Smooth muscle cell (in vitro differentiated cells): ENCODE data around the gene MRO. TPM values are rescaled to one million over a fixed set of nuclear protein-coding genes. Genes with fewer than 3 reads are reported as not detected.
"Not testable (repeated sequence)": the region's sequence is repeated elsewhere in the genome, so short reads cannot be mapped to it uniquely, and the experiment has no call there.

Experiments
- DNase-seq: peaks from one replicate; lab custom pipeline; 2025; ENCODE audit not compliant: unreplicated experiment; lab: John Stamatoyannopoulos, UW
- H2AFZ ChIP-seq: fragments of 200-600 bp; sonication (generic); 2 replicates; pipeline ENCODE4 v1.6.0; 2016; ENCODE audit warnings: antibody characterized with exemption, low read depth, mild to moderate bottlenecking
- H3F3A ChIP-seq: fragments of 200-600 bp; sonication (generic); 2 replicates; pipeline ENCODE4 v1.6.0; 2017; ENCODE audit warnings: antibody characterized with exemption, low read depth
- H3K27ac ChIP-seq: fragments of 200-600 bp; sonication (generic); 2 replicates; pipeline ENCODE4 v1.5.1; 2016; ENCODE audit warnings: low read depth, mild to moderate bottlenecking
- H3K27me3 ChIP-seq: fragments of 200-600 bp; sonication (generic); 2 replicates; pipeline ENCODE4 v1.6.1; 2016; ENCODE audit warnings: low read depth, mild to moderate bottlenecking
- H3K36me3 ChIP-seq: fragments of 200-600 bp; sonication (generic); 2 replicates; pipeline ENCODE4 v1.5.1; 2016; ENCODE audit warnings: low read depth
- H3K4me1 ChIP-seq: fragments of 200-600 bp; sonication (generic); 2 replicates; pipeline ENCODE4 v1.5.1; 2016; ENCODE audit warnings: low read depth
- H3K4me2 ChIP-seq: fragments of 200-600 bp; sonication (generic); 2 replicates; pipeline ENCODE4 v1.6.0; 2016; ENCODE audit warnings: mild to moderate bottlenecking
- H3K4me3 ChIP-seq: fragments of 200-600 bp; sonication (generic); 2 replicates; pipeline ENCODE4 v1.5.1; 2016; ENCODE audit warnings: mild to moderate bottlenecking
- H3K79me2 ChIP-seq: fragments of 200-600 bp; sonication (generic); 2 replicates; pipeline ENCODE4 v1.6.0; 2016; ENCODE audit warnings: low read depth, mild to moderate bottlenecking
- H3K9ac ChIP-seq: fragments of 200-600 bp; sonication (generic); 2 replicates; pipeline ENCODE4 v1.6.0; 2016; ENCODE audit warnings: low read depth
- H3K9me3 ChIP-seq: fragments of 200-600 bp; sonication (generic); replicated peaks from 2 replicates; pipeline ENCODE4 v1.5.1; 2016; ENCODE audit warnings: low read depth
- H4K20me1 ChIP-seq: fragments of 200-600 bp; sonication (generic); 2 replicates; pipeline ENCODE4 v1.6.0; 2016; ENCODE audit warnings: low read depth
- WGBS: methylation state at CpG from one replicate; pipeline ENCODE4 v1.1.7; 2016; ENCODE audit warnings: low lambda C conversion rate; 5-methylcytosine and 5-hydroxymethylcytosine counted together
- polyA plus RNA-seq: library from polyadenylated mRNA; unstranded; fragments of >200 nt; fragmentation: Nextera tagmentation; extraction: Ambion mirVana; gene quantifications from 2 replicates; pipeline ENCODE4 v1.2.1, GENCODE V29; 2016
- total RNA-seq: library from RNA; depleted of rRNA; stranded (reverse); fragments of >200 nt; gene quantifications from 2 replicates; pipeline ENCODE4 v1.2.3, GENCODE V29; 2014
- TF ChIP-seq, protein P1 (sequence below): fragments of 200-600 bp; sonication (generic); IDR thresholded peaks from 2 replicates; pipeline ENCODE4 v1.5.1; 2017; ENCODE audit warnings: borderline replicate concordance, mild to moderate bottlenecking, antibody characterized with exemption; ENCODE audit not compliant: insufficient read depth, poor library complexity, severe bottlenecking

MRO gene
- total and polyA plus RNA-seq, 2 experiments from 2014 or later = not detected

DNA sequence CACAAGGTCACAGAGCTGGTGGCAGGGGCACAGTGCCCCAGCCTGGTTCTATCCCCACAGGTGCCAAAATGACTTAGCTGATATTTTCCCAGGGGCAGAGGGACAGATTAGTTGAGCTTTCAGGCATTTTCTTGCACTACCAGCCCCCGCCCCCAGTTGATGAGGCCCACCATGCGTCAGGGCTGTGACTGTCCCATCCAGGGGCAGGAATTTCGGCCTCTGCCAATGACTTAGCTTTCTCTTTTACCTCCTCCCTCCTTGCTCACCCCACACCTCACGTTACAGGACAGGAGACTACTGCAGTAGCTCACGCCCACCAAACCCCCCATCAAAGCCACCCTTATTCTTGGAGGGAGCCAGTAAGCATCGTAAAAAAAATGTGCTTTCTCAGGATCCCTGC is 31.5 kb downstream of the MRO start:
- Histone ChIP-seq H3F3A (no peaks in the 10 kb centered on the region), H2AFZ (no peak overlapping the region), H3K9ac (no peak overlapping the region), H3K4me3 (no peak overlapping the region), H4K20me1 (no peaks in the 10 kb centered on the region), H3K4me1 (no peaks in the 10 kb centered on the region), H3K27me3 (no peaks in the 10 kb centered on the region), H3K9me3 (no peaks in the 10 kb centered on the region), H3K27ac (no peak overlapping the region), H3K4me2 (no peak overlapping the region), H3K36me3 (no peaks in the 10 kb centered on the region), H3K79me2 (no peaks in the 10 kb centered on the region)
- TF ChIP-seq, protein P1, sequence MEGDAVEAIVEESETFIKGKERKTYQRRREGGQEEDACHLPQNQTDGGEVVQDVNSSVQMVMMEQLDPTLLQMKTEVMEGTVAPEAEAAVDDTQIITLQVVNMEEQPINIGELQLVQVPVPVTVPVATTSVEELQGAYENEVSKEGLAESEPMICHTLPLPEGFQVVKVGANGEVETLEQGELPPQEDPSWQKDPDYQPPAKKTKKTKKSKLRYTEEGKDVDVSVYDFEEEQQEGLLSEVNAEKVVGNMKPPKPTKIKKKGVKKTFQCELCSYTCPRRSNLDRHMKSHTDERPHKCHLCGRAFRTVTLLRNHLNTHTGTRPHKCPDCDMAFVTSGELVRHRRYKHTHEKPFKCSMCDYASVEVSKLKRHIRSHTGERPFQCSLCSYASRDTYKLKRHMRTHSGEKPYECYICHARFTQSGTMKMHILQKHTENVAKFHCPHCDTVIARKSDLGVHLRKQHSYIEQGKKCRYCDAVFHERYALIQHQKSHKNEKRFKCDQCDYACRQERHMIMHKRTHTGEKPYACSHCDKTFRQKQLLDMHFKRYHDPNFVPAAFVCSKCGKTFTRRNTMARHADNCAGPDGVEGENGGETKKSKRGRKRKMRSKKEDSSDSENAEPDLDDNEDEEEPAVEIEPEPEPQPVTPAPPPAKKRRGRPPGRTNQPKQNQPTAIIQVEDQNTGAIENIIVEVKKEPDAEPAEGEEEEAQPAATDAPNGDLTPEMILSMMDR = no peak
- 79% methylated on average over 6 of the region's 6 CpGs for WGBS
- no peak for DNase-seq

DNA sequence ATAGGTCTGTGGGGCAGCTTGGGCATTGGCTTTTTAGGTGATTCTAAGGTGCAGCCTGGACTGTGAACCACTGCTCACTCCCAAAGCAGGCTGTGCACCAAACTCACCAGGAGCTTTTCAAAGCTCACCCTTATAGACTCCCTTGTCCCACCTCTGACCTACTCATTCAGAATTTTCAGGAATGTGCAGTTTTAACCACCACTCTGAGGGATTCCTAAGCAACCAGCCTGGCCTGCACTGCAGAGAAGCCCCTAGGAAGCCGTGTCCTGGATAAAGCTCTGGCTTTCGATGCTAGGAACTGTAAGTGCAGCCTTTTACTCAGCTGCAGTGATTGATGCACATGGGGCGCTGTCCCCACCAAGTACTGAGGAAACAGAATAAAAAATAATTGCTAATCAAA is 33.0 kb downstream of the MRO start:
- Histone ChIP-seq H3K4me2 (no peak overlapping the region), H4K20me1 (no peaks in the 10 kb centered on the region), H3K9me3 (no peaks in the 10 kb centered on the region), H3K36me3 (no peaks in the 10 kb centered on the region), H3K27me3 (no peaks in the 10 kb centered on the region), H2AFZ (no peak overlapping the region), H3K79me2 (no peaks in the 10 kb centered on the region), H3K9ac (no peak overlapping the region), H3K4me1 (no peaks in the 10 kb centered on the region), H3K27ac (no peak overlapping the region), H3K4me3 (no peak overlapping the region), H3F3A (no peaks in the 10 kb centered on the region)
- TF ChIP-seq, protein P1 = no peak
- WGBS = 63% methylated on average over 3 of the region's 3 CpGs
- DNase-seq = no peak

GRCh38 chr18:50783553-50783952 is 36.3 kb downstream of the MRO start:
- WGBS = 62% methylated on average over 3 of the region's 3 CpGs
- Histone ChIP-seq H4K20me1 (no peaks in the 10 kb centered on the region), H3K9me3 (no peaks in the 10 kb centered on the region), H3K9ac (no peak overlapping the region), H3K4me1 (no peaks in the 10 kb centered on the region), H2AFZ (no peak overlapping the region), H3K36me3 (no peaks in the 10 kb centered on the region), H3K27me3 (no peaks in the 10 kb centered on the region), H3K27ac (no peak overlapping the region), H3K79me2 (no peaks in the 10 kb centered on the region), H3F3A (no peaks in the 10 kb centered on the region), H3K4me2 (no peak overlapping the region), H3K4me3 (no peak overlapping the region)
- TF ChIP-seq, protein P1 = no peak
- DNase-seq = no peak

- H4K20me1 ChIP-seq, H3K9ac ChIP-seq, H3K27ac ChIP-seq, H3F3A ChIP-seq, H3K4me3 ChIP-seq, H3K4me2 ChIP-seq, H2AFZ ChIP-seq, H3K36me3 ChIP-seq, H3K27me3 ChIP-seq, H3K4me1 ChIP-seq, DNase-seq, H3K79me2 ChIP-seq, H3K9me3 ChIP-seq: not testable (repeated sequence)
- 93% methylated on average over 3 of the region's 3 CpGs for WGBS
Observed at GRCh38 chr18:50779021-50779420, 40.8 kb downstream of the MRO start.
